Activated naive CD4-positive, alpha-beta T cell treated with anti-CD3 and anti-CD28 coated beads, Interleukin-2, amount 50 U/mL, for 72 hours (primary cell): Measurements from ENCODE around the gene FIBCD1. TPM values are rescaled to one million over a fixed set of nuclear protein-coding genes. Genes with fewer than 3 reads are reported as not detected.

ENCODE experiments used
- ATAC-seq, 2 donors: fragments of 150-1000 bp; cut with Tn5 transposase; 2 replicates each; pipeline ENCODE4 v1.10.0; 2021; ENCODE audit warnings: mild to moderate bottlenecking in 2 of 2, moderate library complexity in 2 of 2
- DNase-seq, 2 donors: peaks; one replicate each; pipeline ENCODE4 v3.0.0; 2021 to 2022; ENCODE audit warnings: low spot score in 2 of 2
- H3K27ac Mint-ChIP-seq, 2 donors: one replicate each; pipeline ENCODE4 v1.8.0; 2022; ENCODE audit warnings: mild to moderate bottlenecking in 2 of 2, mixed read lengths in 2 of 2
- H3K36me3 Mint-ChIP-seq, 2 donors: one replicate each; pipeline ENCODE4 v1.8.0; 2022; ENCODE audit warnings: mixed read lengths in 2 of 2
- H3K9me3 Mint-ChIP-seq, 2 donors: one replicate each; pipeline ENCODE4 v1.8.0; 2022; ENCODE audit warnings: mixed read lengths in 2 of 2
- total RNA-seq, 2 donors: library from RNA; stranded (reverse); gene quantifications; one replicate each; pipeline ENCODE4 v1.2.3, GENCODE V29; 2022

The FIBCD1 gene
- total RNA-seq, 2 donors from 2014 or later = not detected

DNA sequence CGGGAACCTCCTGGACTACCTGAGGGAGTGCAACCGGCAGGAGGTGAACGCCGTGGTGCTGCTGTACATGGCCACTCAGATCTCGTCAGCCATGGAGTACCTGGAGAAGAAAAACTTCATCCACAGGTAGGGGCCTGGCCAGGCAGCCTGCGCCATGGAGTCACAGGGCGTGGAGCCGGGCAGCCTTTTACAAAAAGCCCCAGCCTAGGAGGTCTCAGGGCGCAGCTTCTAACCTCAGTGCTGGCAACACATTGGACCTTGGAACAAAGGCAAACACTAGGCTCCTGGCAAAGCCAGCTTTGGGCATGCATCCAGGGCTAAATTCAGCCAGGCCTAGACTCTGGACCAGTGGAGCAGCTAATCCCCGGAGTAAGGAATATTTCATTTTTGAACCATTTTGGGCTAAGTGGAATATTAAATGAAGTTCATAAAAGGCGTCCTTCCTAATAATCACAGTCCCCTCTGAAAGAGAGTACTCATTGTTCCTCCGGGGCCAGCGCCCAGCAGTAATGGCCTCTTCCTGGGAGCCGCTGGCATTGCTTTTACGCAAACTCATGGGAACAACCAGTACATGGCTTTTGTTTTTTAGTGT, 66.0 kb downstream of the FIBCD1 start:
- H3K36me3 Mint-ChIP-seq = peaks cover 0 to 10% of the 10 kb centered on the region in 2 donors
- no peak for DNase-seq
- ATAC-seq = no peak
- no peaks in the 10 kb centered on the region for H3K9me3 Mint-ChIP-seq
- H3K27ac Mint-ChIP-seq = no peak overlapping the region

DNA sequence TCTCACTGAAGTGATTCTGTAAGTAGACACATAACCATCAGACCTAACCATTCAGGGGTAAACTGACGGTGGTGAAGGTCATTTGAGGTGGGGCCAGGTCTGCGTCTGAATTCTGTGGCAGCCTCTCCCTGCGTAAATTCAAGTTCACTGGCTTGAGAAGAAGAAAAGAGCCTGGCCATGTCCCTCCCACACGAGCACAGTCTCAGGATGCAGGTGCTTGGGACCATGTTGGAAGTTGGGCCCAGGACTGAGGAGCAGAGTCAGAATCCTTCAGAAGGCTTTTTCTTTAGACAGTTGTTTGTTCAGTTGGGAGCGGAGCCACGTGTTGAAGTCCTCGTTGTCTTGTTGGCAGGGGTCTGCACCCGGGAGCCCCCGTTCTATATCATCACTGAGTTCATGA, 66.5 kb downstream of the FIBCD1 start:
- no peaks in the 10 kb centered on the region for H3K9me3 Mint-ChIP-seq
- no peak for DNase-seq
- ATAC-seq = no peak
- no peak overlapping the region for H3K27ac Mint-ChIP-seq
- peaks cover 0 to 10% of the 10 kb centered on the region in 2 donors for H3K36me3 Mint-ChIP-seq

DNA sequence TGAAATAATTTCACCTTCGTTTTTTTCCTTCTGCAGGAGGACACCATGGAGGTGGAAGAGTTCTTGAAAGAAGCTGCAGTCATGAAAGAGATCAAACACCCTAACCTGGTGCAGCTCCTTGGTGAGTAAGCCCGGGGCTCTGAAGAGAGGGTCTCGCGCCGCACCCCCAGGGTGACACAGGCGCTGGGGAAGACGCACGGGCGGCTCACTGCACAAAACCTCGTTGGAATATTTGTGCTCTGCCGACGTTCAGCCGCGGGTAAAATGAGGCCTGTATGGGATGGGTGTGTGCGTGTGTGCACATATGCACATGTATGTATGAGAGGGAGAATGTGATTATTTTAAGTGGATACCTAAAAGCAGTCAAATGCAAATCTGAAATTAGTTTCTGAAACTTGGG, 67.0 kb downstream of the FIBCD1 start:
- DNase-seq = no peak
- Mint-ChIP-seq H3K36me3 (peaks cover 0 to 10% of the 10 kb centered on the region in 2 donors), H3K9me3 (no peaks in the 10 kb centered on the region), H3K27ac (no peak overlapping the region)
- ATAC-seq = no peak

DNA sequence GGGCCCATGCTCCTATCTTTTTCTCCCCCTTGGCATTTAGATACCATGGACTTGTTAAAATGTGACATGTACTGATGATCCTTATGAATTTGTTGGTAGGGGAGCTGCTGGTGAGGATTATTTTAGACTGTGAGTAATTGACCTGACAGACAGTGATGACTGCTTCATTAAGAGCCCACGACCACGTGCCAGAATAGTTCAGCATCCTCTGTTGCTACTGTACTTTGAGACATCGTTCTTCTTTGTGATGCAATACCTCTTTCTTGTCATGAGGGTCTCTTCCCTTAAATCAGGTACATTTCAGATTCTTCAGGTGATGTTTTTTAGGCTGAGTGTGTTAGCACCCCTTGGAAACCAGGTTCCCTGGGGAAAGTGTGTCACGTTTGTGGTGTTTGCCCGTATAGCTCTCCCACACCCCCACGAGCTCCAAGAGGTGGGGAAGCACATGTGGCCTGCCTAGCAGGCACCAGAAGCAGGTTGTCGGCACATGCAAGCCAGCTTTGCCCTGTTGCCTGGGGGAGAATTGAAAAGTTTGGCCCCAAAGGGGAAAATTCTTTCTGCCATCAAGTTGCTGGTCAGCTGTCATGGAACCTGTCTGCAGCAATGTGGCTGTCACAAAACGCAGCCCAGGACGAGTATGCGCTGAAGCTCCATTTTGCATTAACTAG, 67.5 kb downstream of the FIBCD1 start:
- no peak overlapping the region for H3K27ac Mint-ChIP-seq
- DNase-seq (no peak), ATAC-seq (peak in 1 of 2 donors; percentile 43)
- no peaks in the 10 kb centered on the region for H3K9me3 Mint-ChIP-seq
- H3K36me3 Mint-ChIP-seq = peaks cover 0 to 10% of the 10 kb centered on the region in 2 donors

DNA sequence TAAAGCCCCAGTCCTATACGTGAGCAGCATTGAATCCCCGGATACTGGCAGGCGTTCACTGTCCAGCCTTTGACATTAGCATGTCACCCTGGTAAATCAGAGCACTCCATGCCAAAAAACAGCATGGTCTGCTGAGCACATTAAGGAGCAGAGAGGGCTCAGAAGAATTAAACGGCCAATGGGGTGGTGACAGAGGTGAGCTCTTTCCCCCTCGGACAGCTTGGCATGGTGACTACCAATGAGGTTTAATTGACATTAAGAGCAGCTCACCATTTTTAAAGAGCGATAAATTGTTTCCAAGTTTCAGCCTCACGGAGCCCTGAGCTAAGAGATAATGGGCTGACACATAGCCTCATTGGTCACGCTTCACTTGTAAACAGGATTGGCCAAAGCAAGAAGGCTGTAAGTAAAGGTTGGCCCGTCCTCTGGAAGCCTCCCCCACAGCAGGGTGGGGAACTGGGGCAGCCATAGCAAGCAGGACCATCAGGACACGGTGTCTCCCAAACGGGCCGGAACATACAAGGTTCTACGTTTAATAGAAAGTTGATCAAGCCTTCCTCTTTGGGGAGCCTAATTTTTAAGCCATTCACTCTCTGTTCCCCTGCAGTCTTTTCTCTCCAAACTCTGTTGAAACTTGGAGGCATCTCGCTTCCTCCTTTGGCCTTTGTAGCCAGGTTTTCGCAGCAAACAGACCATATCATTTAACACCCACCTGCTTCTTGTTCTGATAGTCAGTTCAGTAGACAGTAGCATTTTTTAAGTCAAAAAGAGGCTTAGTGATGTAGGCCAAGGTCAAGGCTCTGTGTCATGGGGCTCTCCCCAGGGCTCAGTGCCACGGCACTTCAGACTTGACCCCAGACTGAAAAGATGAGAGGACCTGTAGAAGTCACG, 68.3 kb downstream of the FIBCD1 start:
- Mint-ChIP-seq H3K27ac (peak overlapping the region in 1 of 2 donors; percentile 4), H3K36me3 (peaks cover 0 to 10% of the 10 kb centered on the region in 2 donors), H3K9me3 (no peaks in the 10 kb centered on the region)
- DNase-seq (no peak), ATAC-seq (peak in 1 of 2 donors; percentile 57)

DNA sequence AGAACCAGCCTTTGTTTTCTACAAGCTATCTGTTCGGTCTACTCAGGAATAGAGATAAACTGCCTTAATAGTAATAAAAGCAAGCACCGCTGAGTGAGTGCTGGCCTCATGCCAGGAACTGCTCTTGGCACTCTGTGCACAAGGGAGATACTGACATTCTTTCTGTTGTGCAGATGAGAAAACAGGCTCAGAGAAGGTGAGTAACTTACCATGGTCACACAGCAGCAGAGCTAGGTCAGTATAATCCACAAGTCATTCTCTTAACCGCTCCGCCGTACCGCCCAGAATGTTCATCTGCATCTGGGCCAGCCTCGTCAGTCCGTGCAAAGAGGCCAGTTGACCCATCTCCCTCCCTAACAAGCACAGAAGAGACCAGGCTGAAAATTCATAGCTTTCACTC, 69.8 kb downstream of the FIBCD1 start:
- peaks cover 0 to 10% of the 10 kb centered on the region in 2 donors for H3K36me3 Mint-ChIP-seq
- H3K27ac Mint-ChIP-seq = no peak overlapping the region
- H3K9me3 Mint-ChIP-seq = no peaks in the 10 kb centered on the region
- ATAC-seq = no peak
- no peak for DNase-seq

DNA sequence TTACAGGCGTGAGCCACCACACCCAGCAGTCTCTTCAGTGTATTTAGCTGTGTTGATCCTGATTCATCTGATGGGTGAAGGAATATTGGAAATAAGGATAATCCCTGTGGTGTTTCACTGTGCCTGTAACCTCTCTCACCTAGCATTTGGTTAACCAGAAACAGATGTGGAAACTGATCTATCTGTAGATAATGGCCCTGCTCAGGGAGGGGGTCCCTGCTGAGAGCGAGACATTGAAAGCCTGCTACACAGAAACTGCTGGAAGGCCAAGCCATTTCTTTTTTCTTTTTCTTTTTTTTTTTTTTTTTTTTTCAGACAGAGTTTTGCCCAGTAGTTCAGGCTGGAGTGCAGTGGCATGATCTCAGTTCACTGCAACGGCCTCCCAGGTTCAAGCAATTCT, 70.8 kb downstream of the FIBCD1 start:
- H3K27ac Mint-ChIP-seq = no peak overlapping the region
- no peak for ATAC-seq
- no peak for DNase-seq
- no peaks in the 10 kb centered on the region for H3K9me3 Mint-ChIP-seq
- peaks cover 0 to 4% of the 10 kb centered on the region in 2 donors for H3K36me3 Mint-ChIP-seq

DNA sequence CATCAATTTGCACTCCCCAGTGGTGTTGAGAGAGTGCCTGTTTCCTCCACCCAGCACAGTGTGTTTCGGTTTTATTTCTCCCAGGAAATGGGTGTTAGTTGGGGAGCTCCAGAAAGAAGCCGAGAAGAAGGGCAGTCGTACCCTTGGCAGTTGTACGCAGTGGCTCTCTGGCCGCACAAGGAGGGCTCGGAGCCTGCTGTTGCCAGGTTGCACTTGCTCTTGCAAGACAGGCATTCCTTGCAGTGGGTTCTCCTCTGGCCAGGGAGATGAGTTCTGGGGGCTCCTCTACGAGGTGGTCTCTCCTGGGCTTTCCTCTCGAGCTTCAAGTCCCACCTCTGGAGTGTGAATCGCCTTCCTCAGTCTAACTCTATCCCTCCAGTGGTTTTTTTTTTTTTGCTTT, 71.5 kb downstream of the FIBCD1 start:
- DNase-seq (no peak), ATAC-seq (no peak)
- Mint-ChIP-seq H3K9me3 (no peaks in the 10 kb centered on the region), H3K27ac (no peak overlapping the region), H3K36me3 (peaks cover 0 to 4% of the 10 kb centered on the region in 2 donors)

DNA sequence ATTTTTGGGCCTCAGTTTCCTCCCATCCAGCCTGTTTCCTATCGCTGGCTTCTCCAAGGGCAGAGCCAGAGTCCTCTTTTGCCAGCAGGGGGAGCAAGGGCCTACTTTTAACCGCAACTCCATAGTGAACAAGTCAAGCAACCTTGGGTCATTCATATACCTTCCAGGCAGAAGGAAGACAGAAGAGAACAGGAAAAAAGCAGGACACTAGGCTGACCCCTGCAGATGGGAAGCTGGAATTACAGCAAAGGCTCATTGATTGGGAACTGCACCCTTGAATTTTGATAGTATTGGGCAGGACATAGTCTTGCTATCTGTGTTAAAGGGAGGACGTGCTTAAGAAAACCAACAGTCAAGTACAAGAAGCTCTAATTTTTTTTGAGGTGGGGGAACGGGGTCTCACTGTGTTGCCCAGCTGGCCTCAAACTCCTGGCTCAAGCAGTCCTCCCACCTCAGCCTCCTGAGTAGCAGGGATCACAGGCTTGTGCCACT, 72.5 kb downstream of the FIBCD1 start:
- H3K9me3 Mint-ChIP-seq = no peaks in the 10 kb centered on the region
- DNase-seq (peak in 1 of 2 donors; percentile 62), ATAC-seq (peak; percentile 71 to 78)
- H3K27ac Mint-ChIP-seq = no peak overlapping the region
- H3K36me3 Mint-ChIP-seq = no peaks in the 10 kb centered on the region

DNA sequence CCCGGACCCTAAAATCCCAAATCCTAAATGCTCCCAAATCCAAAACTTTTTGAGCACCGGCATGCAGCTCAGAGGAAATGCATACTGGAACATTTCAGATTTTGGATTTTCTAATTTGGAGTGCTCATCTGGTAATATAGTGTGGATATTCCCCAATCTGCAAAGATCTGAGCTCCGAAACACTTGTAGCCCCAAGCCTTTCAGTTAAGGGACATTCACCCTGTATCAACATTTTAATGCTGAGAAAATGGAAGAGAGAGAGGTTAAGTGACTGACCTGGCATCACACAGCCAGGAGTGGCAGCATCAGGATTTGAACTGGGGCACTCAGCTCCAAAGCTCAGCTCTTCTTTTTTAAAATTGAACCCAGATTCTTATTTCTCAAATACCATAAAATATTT, 73.1 kb downstream of the FIBCD1 start:
- H3K9me3 Mint-ChIP-seq = no peaks in the 10 kb centered on the region
- H3K36me3 Mint-ChIP-seq = no peaks in the 10 kb centered on the region
- no peak overlapping the region for H3K27ac Mint-ChIP-seq
- DNase-seq = no peak
- no peak for ATAC-seq

DNA sequence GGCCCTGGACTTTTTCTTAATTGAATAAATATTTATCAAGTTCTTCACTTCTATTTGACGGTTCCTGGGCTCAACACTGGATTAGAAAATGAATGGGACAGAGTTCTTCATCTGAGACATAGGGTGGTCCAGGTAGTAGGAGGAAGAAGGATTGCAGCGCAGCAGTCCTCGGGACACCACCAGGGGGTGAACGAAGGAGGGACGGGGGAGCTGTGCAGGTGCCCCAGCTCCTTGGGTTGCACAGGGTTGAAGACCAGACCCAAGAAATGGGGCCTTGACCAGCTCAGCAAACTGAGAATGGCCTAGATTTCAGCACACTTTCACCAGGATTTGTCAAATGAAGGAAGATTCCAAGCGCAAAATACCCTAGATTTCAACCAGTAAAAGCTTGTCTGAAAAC, 74.5 kb downstream of the FIBCD1 start:
- Mint-ChIP-seq H3K36me3 (no peaks in the 10 kb centered on the region), H3K9me3 (no peaks in the 10 kb centered on the region), H3K27ac (no peak overlapping the region)
- no peak for ATAC-seq
- no peak for DNase-seq

DNA sequence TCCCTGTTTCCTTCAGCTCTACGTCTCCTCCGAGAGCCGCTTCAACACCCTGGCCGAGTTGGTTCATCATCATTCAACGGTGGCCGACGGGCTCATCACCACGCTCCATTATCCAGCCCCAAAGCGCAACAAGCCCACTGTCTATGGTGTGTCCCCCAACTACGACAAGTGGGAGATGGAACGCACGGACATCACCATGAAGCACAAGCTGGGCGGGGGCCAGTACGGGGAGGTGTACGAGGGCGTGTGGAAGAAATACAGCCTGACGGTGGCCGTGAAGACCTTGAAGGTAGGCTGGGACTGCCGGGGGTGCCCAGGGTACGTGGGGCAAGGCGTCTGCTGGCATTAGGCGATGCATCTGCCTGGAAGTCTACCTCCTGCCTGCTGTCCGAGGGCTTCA, 76.3 kb downstream of the FIBCD1 start:
- Mint-ChIP-seq H3K27ac (no peak overlapping the region), H3K36me3 (no peaks in the 10 kb centered on the region), H3K9me3 (no peaks in the 10 kb centered on the region)
- DNase-seq (no peak), ATAC-seq (no peak)

DNA sequence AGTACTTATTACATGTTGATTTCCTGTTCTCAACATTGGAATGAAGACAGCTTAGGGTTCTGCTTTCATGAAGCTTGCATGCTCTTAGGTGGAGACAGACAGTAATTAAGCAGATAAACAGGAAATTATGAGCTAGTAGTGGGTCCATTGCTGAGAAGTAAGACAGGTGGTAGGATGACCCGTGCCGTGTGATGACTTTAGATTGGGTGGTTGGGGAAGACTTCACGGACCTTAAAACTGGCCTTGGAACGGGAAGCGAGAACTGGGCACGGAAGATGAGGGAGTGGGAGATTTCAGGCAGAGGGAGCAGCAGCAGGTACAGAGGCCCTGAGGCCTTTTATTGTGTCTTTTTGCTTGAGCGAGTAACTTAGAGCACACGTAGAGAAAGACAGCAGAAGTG, 76.8 kb downstream of the FIBCD1 start:
- DNase-seq (no peak), ATAC-seq (no peak)
- peak overlapping the region in 1 of 2 donors; percentile 11 for H3K27ac Mint-ChIP-seq
- H3K9me3 Mint-ChIP-seq = no peaks in the 10 kb centered on the region
- H3K36me3 Mint-ChIP-seq = no peaks in the 10 kb centered on the region

DNA sequence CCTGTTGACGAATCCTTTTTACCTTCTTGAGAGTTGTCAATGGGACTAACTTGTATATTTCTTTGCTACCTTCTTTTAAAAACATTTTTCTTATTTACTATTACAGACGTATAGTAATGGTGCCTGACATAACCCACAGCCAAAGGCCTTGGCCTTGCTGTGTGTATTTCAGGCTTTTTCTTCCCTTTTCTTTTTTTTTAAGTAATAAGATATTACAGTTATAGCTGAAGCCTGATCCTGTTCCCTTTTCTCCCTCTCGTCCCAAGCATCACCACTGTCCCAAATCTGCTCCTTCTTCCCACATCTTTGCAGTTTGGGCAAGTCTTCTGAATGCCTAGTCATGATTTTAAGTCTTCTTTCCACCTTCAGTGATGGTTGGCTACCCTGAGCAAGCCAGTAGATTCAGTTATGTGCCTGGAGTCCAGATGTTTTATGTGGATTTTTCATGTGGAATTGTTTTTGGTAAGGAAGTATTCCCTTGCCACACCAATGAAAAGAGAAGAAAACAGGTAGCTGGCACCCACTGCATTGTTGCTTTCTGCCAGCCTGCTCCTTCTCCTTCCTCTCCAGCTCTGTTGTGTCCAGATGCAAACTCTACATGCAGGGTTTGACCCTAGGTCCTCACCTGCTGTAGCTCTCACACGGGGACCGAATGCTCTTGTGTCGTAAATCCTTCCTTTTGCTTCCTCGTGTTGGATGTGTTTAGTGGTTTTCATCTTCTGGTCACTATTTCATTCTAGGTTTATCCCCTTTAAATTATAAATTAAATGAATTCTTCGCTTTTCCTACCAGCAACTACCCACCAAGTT, 77.5 kb downstream of the FIBCD1 start:
- no peak for DNase-seq
- no peaks in the 10 kb centered on the region for H3K36me3 Mint-ChIP-seq
- peak overlapping the region in 1 of 2 donors; percentile 51 for H3K27ac Mint-ChIP-seq
- ATAC-seq = no peak
- H3K9me3 Mint-ChIP-seq = no peaks in the 10 kb centered on the region

DNA sequence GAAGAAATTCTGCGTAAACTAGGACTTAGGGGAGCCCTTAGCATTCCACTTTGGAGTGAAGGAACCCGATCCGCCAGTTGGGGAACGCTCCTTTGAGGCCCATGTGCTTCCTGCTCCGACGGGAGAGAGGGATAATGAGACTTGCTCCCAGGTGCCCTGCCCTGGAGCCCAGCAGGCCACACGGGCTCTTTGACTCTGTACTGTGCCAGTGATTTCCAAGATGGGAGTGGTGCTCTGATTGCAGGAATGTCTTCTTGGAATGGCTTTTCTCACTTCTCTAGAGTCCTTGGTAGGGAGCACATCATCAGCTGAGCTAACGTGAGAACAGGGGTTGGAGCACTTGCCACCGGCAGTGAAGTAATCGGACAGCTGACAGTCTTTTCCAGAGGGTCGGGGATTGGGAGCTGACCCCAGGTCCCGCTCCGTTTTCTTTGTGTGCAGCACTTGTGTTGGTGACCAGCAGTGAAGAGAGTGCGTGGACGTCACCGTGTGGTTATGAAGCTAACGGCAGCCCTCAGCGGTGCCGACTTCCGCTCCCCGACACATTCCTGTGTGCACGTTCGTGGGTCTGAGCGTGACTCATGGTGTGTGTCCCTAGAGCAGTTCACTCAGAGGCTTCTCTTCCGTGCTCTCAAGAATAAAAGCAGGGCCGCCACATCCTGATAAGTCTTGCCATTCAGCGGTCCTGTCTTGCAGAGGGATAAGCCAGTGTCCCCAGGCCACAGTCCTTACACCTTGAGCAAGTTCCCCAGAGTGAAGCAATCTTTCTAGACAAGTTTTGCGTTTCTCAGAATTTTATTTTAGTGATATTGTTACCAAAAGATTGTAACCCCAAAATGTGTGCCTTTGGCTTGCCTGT, 78.4 kb downstream of the FIBCD1 start:
- Mint-ChIP-seq H3K9me3 (no peaks in the 10 kb centered on the region), H3K36me3 (no peaks in the 10 kb centered on the region), H3K27ac (no peak overlapping the region)
- DNase-seq (no peak), ATAC-seq (peak in 1 of 2 donors; percentile 66)
